GM18502 (cell line): ENCODE data around the gene SYNJ2.

Experiments used
- ATAC-seq: cut with Tn5 transposase; IDR thresholded peaks from one replicate; pipeline ENCODE4 v1.9.1; 2021; ENCODE audit warnings: mild to moderate bottlenecking; ENCODE audit not compliant: unreplicated experiment, poor library complexity

SYNJ2 gene

DNA sequence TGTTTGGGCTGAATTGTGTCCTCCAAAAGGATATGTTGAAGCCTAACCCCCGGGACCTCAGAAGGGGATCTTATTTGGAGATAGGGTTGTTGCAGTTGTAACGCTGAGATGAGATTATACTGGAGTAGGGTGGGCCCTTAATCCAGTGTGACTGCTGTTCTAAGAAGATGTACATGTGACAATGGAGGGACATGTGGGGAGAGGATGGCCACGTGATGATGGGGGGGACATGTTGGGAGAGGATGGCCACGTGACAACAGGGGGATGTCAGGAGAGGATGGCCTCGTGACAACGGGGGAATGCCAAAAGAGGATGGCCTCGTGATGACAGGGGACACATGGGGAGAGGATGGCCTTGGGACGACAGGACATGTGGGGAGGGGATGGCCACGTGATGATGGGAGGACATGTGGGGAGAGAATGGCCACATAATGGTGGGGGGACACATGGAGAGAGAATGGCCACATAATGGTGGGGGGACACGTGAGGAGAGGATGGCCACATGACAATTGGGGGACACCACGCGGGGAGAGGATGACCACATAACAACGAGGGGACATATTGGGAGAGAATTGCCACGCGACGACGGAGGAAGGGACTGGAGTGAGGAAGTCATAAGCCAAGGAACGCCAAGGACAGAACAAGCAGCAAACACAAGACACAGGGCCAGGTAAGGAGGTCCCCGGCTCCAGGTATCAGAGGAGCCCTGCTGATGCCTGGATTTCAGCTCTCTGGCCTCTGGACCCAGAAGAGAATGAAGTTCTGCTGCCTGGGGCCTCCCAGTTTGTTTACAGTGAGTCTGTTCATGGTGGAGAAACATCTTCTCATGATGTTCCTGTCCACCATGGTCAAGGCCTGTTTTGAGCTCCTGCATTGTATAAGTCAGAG is 29.2 kb downstream of the SYNJ2 start:
- no peak for ATAC-seq

DNA sequence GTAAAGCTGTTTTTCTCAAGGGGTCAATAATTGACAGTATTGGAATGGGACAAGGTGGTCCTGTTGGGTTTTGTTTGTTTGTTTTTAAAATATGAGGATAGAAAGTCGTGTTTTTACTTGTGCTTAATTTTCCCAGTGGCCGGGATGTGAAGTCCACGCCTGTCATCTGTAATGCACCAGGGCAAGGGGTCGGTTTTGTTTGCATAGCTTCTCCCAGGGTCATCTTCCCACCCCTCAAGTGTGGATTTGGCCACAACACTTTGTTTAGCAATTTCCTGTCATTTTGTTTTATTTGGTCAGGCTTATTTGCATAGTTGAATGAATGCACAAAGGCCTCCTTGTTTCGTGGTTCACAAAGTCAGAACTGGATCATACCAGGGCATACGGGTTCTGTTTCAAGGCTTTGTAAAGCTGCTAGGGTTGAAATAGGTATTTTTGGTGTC is 29.8 kb downstream of the SYNJ2 start:
- no peak for ATAC-seq

DNA sequence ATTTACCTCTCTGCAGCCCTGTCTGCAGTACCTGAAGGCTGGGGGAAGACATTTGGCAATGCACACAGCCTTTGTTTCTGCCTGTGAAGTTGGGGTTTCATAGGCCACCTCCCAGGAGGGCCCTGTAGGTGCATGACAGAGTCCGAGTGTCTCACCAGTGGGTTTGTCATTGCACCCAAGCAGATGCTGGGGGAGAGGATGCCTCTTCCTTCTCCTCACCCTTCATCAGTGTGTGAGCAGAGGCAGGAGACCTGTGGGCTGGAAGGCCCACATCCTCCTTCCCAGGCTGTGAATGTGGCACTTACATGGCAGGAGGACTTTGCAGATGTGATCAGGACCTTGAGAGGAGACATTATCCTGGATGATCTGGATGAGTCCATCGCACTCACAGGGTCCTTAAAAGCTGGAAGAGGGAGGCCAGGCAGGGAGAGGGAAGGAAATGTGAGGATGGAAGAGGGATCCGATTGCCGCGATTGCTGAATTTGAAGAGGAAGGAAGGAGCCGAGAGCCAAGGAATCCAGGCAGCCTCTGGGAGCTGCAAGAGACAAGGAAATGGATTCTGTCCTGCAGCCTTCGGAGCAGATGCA is 30.4 kb downstream of the SYNJ2 start:
- no peak for ATAC-seq

DNA sequence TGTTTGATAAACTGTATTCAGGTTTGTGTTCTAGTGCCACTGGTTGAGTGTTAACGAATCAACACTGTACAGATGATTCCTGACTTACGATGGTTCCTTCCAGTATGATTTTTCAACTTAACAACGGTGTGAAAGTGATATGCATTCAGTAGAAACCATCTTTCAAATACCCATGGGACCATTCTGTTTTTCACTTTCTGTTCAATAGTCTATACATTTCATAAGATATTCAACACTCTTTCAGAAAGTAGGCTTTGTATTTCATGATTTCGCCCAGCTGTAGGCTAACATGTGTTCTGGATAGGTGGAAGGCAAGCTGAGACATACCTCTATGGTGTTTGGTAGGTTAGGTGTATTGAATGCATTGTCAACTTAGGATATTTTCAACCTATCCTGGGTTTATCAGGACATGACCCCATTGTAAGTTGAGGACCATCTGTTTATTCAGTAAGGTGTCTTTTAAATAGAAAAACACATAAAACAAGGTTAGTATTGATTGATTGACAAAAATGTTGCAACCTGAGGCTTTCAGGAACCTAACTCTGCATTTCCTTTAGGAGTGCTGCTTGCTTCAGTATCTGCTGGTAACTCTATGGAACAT is 32.3 kb downstream of the SYNJ2 start:
- no peak for ATAC-seq

DNA sequence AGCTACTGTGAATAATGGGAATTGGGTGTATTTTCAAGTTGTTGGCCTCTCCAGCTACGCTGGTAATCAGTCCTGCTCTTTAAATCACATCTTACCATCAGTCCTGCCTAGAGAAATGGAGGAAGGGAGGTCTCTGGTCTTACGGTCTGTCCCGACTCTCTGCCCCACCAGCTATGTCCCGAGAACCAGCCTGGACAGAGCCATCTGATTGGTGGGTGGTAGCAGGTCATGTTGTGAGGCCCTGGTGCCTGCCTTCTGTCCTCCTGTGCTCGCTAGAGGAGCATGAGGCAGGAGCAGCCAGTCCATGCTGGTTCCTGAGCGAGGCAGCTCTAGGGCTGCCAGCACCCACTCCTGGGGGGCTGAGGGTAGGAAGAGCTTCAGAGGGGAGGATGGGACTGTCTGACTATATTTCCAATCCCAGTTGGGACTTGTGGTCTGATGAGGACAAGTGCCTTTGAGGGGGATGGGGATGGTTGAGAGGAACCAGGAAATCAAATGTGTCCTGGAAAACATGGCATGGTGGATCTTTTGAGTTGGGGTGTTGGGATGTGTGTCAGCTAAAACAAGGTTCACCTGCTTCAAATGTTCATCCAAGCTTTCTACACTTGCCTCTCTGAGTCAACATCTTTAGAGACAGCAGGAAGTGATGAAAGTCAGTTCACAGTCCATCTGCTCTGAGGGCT is 33.0 kb downstream of the SYNJ2 start:
- no peak for ATAC-seq

DNA sequence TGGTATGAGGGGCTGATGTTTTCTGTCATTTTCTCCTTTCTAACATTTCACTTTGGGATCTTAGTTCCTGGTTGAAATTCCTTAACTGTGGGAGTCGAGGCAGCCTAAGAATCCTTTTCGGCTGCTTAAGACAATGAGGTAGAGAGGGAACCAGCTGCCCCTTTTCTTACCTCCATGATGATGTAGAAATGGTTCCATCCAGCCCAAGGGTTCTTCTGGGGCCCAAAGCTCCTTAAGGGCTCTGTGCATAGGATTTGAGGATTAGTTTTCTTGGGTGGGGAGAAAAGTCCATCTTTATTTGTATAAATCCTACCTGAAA is 33.5 kb downstream of the SYNJ2 start:
- no peak for ATAC-seq

DNA sequence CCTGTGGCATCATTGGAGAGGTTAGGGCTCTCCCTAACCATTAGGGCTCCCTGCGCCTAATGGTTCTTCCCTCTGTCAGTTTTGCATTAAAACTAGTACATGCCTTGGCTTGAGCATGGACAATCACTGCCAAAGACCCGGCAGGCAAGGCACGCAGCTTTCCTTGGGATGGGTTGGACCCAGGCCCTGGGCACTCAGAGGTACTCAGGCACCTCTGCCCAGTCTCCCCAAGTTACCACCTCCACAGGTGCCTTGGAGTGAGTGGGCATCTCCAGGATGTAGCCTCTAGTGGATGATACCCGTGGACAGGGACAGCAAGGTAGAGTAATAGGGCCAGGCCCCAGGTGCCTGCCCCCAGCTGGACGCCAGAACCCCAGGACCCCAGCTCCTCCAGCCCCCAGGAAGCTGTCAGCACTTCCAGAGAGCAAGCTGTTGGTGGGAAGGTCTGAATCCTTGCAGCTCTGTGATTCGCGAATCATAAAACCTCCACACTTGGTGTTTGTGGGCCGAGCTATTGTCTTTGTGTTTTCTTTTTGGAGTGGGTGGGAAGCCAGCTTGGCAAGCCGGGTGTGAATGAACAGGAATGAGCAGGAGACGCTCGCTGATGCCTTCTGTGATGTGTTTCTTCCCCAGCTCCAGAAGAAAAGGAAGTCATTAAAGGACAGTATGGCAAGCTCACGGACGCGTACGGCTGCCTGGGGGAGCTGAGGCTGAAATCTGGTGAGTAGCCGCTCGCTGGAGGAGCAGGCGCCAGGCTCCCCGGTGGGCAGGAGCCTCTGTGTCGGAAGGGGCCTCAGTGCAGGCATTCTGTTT is 35.1 kb downstream of the SYNJ2 start:
- no peak for ATAC-seq

DNA sequence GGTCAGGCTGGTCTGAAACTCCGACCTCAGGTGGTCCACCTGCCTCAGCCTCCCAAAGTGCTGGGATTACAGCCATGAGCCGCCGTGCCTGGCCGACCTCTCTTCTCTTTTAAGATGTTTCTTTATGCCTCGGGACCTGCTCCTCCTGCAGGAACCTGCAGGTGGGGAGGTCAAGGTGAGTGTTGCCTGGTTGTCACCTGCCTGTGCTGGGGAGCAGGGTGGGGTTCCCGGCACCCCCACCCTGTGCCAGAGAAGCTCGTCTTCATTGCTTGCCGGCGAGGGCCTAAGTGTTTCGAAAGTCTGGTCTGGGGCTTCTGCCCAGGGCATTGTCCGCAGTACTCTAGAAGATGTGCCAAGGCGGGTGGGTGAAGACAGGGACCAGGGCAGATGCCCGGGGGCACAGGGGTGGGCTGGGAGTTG is 36.0 kb downstream of the SYNJ2 start:
- no peak for ATAC-seq

DNA sequence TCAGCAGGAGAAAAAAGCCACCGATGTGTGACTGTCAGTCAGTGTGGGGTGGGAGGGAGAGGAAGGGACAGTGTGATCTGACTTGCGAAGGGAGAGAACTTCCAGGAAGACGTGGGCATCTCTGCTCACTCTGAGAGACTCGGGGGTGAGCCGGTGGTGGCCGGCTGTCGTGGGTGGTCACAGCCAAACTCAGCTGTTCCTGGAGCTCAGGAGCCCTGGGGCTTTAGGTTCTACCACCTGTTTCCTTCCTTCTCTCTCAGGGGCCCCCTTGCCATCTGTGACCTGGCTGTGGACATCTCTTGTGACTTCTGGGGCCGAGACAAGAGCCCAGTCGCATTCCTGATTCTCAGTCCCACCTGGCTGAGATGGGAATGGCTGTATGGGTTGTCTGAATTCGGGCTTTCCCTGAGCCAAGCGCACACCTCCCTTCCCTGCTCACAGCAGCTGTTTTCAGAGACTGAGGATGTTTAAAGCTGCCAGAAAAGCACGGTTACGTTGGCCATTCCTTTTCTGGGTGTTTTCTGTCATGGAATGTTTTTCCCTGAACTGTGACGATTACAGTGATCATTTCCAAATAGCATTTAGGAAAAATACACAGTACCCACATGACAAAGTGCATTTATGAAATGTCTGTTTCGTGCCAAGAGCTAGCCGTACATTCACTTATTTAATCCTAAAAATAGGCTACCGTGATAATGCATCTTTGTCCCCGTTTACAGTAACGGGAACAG is 36.5 kb downstream of the SYNJ2 start:
- no peak for ATAC-seq

DNA sequence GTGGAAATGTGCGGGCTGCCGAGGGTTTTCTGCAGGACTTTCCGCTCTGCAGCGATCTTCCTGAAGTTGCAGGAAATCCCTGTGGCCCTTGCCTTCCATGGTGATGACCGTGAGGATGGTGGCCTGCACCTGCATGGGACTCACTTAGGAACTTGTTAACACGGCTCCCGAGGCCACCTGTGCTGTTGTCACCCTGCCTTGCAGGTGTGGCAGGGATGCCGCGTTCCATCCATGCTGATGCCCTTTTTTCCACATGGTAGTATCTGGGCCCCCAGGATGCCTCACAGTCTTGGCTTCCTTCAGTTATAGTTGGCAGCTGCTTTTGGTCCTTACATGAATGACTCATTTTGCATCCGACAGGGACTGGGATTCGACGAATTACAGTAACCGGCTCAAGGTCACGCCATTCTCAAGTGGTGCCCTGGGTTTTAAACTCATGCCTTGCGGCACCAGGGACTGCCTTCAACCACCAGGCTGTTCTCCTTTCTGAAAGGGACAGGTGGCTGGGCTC is 37.2 kb downstream of the SYNJ2 start:
- ATAC-seq = no peak

DNA sequence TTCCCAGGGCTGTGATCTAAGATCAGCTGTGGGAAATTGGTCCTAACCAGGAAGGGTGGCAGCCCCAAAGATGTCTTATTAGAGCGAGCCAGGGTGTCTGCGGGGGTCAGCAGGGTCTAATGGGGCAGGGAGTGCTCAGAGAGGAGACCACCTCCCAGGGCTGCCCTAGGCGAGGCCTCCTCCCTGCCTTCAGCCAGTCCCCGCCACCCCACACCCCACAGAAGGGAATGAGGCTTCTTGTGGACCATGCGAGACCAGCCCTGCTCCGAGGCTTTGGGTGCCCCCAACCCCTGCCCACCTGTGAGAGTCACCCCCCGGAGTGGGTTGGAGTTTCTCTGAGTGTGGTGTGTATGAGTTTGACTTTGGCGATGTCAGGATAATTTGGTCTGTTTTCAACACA is 37.8 kb downstream of the SYNJ2 start:
- no peak for ATAC-seq

DNA sequence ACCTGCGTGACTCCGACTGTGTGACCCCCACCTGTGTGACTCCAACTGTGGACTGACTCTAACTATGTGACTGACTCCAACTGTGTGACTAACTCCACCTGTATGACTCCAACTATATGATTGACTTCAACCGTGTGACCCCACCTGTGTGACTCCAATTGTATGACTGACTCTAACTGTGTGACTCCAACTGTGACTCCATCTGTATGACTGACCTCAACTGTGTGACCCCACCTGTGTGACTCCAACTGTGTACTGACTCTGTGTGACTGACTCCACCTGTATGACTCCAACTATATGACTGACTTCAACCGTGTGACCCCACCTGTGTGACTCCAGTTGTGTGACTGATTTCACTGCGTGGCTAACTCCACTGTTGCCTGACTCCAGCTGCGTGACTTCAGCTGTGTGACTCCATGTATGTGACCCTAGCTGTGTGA is 38.6 kb downstream of the SYNJ2 start:
- ATAC-seq = no peak

DNA sequence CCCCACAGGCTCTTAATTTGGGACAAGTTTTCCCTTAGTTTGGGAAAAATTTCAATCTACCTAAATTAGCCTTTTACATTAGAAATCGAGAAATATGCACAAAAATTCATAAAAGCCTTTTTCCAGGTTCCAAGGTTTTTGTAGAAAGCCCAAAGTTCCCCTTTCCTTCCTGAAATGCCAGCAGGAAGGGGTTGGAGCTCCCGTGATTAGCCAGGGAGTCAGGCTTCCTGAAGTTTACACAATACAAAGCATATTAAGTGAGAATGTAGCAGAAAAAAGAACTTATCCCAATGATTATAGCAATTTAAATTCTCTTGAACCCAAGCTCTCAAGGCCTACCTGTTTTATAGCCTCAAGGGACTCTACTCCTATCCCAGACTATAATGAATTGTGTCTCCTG is 39.1 kb downstream of the SYNJ2 start:
- ATAC-seq = no peak

DNA sequence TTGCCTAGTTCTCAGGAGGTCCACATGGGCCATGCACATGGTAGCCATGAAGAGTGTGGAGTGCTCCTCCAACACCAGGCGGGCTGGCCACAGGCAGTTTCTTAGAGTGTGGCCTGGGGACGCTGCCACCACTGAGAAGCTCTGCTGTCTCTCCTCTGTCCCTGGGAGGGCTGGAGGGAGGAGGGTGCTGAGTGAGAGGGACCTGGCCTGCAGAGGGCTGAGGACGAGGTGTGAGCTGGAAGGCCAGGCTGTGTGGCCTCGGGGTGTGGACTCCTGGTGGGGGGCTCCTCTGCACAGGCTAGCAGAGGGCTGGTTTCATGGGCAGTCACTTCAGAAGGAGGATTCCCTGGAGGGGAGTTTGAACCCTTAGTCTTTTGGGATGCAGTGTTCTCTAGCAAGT is 39.7 kb downstream of the SYNJ2 start:
- no peak for ATAC-seq

DNA sequence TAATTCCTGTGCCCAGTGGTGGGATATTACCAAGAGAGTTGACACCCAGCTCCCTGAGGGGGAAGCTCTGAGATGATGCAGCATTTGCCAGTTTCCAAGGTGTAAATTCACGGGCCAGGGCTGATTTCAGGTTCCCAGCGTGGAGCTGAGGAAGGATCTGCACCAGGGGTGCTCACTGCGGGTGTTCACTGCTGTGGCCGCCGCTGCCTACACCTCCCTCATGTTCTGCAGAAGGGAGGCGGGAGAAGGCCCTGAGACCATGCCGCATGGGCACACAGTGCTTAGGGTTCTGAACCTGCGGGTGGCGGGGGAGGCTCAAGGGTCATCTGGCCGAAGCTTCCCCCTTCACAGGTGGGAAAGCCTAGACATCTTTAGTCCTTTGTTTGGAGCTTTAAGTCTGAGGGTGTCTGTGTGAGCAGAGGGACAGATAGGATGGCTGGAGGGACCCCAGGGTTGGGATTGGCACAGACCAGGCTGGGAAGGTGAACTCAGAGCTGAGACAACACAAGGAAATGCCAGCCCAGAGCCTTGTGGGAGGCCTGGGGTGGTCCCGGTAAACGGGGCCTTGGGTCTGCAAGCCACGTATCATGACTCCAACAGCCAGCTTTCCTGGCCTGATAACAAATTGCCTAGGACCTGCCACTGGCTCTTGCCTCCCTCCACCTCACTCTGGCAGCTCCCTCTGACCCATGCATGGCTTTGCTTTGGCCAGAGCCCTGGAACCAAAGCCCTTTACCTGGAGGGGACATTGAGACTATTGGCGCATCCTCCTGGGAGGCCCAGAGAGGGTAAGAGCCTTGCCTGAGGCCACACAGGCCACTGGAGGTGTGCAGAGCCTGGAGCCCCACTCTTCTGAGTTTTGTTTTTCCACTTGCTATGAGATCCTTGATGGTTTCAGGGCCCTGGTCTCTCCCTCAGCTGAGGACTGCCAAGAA is 40.4 kb downstream of the SYNJ2 start:
- no peak for ATAC-seq

DNA sequence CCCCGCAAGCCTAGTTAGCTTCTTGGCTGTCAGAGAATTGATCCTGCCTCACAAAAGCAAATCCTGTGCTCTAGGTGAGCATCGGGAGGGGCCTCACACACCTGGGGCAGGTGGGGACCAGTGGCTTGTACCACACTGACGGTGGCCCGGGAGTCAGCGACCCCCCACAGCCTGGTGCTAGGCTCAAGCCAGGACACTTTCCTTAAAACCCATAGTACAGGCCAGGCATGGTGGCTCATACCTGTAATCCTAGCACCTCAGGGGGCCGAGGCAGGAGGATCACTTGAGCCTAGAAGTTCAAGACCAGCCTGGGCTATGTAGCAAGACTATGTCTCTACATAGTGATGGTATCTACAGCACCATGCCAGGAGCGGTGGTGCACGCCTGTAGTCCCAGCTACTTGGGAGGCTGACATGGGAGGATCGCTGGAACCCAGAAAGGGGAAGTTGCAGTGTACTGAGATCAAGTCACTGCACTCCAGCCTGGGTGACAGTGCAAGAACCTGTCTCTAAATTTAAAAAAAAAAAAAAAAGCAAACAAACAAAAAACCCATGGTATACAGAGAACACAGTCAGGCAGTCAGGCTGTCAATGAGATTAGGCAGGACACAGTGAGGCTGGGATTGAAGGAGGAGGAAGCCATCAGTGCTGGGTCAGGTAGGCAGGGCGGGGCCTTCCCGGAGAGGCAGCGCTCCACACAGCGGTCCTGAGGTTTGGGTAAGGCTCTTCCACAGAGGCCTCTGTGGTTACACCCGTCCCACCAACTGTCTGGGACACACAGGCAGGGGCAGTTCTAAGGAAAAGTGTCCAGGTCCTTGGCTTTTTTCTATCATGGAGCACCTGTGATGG is 41.3 kb downstream of the SYNJ2 start:
- no peak for ATAC-seq

DNA sequence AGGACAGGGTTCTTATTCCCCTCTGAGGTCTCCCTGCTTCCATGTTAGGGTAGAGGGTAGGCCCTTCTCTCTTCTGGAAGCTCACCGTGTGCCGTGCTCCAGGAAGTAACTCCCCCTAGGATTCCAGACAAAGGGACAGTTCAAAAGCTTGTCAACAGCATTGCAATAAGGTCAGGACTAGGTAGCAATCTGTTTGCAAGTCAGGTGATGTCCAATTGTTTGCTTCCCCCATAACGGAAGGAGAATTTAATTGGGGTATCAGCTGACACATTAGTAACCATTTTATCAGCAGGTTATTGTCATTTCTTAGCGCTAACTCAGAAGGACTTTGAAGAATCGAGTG is 41.9 kb downstream of the SYNJ2 start:
- no peak for ATAC-seq
